Measurements from ENCODE around the gene MVB12B.

DNA sequence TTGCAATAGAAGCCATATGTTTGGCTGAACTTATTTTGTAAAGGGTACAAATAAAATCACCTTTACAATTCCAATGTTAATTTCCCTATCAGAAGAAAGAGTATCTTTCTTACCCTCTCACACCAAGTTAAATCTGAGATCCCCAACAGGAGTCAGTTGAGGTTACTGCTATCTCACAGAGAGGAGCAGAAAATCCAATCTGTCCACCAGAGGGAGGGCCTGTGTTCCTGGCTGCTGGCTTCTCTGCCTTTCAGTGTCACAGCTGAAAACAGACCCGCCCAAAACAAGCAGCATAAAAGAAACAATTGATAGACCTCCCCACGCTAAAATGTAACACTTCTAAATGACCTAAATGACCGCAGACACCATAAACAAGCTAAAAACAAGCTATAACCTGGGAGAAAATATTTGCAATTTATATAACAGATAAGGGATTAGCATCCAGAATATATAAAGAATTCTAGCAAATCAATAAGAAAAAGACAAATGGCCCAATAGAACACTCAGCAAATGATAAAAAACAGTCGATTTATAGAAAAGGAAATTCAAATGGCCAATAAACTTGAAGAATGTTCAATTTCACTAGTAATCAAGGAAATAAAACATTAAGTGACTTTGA is 24.5 kb upstream of the MVB12B start:
- TF ChIP-seq CBX8 (IDR thresholded peaks at IDR 0.05; ENCODE audit: borderline replicate concordance, low read depth, low read length), result no peak
- no peak for TF ChIP-seq RFX5 (IDR thresholded peaks at IDR 0.05; ENCODE audit: borderline replicate concordance, low read depth, low read length)
- no peak for TF ChIP-seq YY1 (IDR thresholded peaks at IDR 0.05; ENCODE audit: low read depth, low read length)
- TF ChIP-seq EZH2 (IDR thresholded peaks at IDR 0.05; ENCODE audit: low read depth, low read length, severe bottlenecking), result no peak
- no peak for TF ChIP-seq EP300 (IDR thresholded peaks at IDR 0.05; ENCODE audit: borderline replicate concordance in 1 of 2, low read depth in 2 of 2, low read length in 2 of 2)
